H1 (cell line): ENCODE data around the gene USHBP1.

ENCODE experiments used
- BCL11A ChIP-seq, 2 experiments: IDR thresholded peaks; one replicate each; pipeline ENCODE4 v1.6.1; 2011; ENCODE audit warnings: low read depth in 2 of 2, low read length in 2 of 2, mild to moderate bottlenecking in 2 of 2
- CEBPB ChIP-seq: IDR thresholded peaks from 2 replicates; pipeline ENCODE4 v1.6.1; 2012; ENCODE audit warnings: low read depth, low read length
- EP300 ChIP-seq, 2 experiments: IDR thresholded peaks; 1 replicate in 1 of 2; 2 replicates in 1 of 2; pipeline ENCODE4 v1.6.1; 2011 to 2012; ENCODE audit warnings: low read depth in 2 of 2, low read length in 2 of 2, mild to moderate bottlenecking in 2 of 2, borderline replicate concordance in 1 of 2, inconsistent platforms in 1 of 2, moderate library complexity in 1 of 2
- POLR2A ChIP-seq, 2 experiments: IDR thresholded peaks; 1 replicate in 1 of 2; 2 replicates in 1 of 2; pipeline ENCODE4 v1.6.1; 2011; ENCODE audit warnings: low read depth in 2 of 2, low read length in 2 of 2, mild to moderate bottlenecking in 2 of 2; ENCODE audit errors: control extremely low read depth in 1 of 2
- RXRA ChIP-seq: IDR thresholded peaks from 2 replicates; pipeline ENCODE4 v1.6.1; 2011; ENCODE audit warnings: low read depth, mild to moderate bottlenecking, low read length, moderate library complexity; ENCODE audit not compliant: insufficient read depth
- TCF12 ChIP-seq: IDR thresholded peaks from 2 replicates; pipeline ENCODE4 v1.6.1; 2011; ENCODE audit warnings: low read depth, mild to moderate bottlenecking, low read length
- ZNF274 ChIP-seq: IDR thresholded peaks from 2 replicates; pipeline ENCODE4 v1.7.0; 2012; ENCODE audit warnings: low read length, borderline replicate concordance; ENCODE audit errors: extremely low read depth
- TF ChIP-seq, protein P1 (sequence below): IDR thresholded peaks from 2 replicates; pipeline ENCODE4 v1.6.1; 2012; ENCODE audit warnings: inconsistent platforms
- TF ChIP-seq, protein P2 (sequence below), 3 experiments: IDR thresholded peaks; 1 replicate in 2 of 3; 2 replicates in 1 of 3; pipeline versions ENCODE4 v1.5.1 to v1.6.1; 2011; ENCODE audit warnings: low read length in 3 of 3, mild to moderate bottlenecking in 3 of 3, inconsistent platforms in 2 of 3, low read depth in 1 of 3, moderate library complexity in 1 of 3; ENCODE audit not compliant: insufficient read depth in 1 of 3; ENCODE audit errors: control extremely low read depth in 1 of 3
- TF ChIP-seq, protein P3 (sequence below): IDR thresholded peaks from 2 replicates; pipeline ENCODE4 v1.6.1; 2011; ENCODE audit warnings: low read length, improper control_type of control experiment

DNA sequence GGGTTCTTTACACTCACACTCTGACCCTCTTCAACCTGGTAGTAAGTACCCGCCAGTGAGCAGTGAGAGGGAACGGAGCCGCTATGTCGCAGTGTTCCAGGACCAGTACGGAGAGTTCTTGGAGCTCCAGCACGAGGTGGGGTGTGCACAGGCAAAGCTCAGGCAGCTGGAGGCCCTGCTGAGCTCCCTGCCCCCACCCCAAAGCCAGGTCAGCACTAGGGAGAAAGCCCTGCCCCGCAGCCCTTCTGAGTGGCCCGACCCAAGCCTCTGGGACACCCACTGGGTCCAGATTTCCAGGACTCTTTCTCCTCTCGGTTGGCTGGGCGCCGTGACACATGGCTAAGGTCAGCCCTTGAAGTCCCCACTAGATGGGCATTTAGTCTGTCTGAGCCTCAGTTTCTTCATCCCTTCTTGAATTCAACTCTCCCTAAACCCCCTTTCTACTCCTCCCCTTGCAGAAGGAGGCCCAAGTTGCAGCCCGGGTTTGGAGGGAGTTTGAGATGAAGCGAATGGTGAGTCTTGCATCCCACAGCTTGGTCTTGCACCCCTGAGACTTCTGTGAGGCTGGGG lies 36.7 kb downstream of the USHBP1 start:
- TF ChIP-seq, protein P1, sequence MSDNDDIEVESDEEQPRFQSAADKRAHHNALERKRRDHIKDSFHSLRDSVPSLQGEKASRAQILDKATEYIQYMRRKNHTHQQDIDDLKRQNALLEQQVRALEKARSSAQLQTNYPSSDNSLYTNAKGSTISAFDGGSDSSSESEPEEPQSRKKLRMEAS, result no peak
- TF ChIP-seq ZNF274 (no peak), POLR2A (IDR thresholded peaks at IDR 0.05; ENCODE audit: control extremely low read depth in 1 of 2, low read depth in 2 of 2, low read length in 2 of 2) (no peak), BCL11A (IDR thresholded peaks at IDR 0.05; ENCODE audit: low read depth in 2 of 2, low read length in 2 of 2) (no peak), RXRA (no peak), TCF12 (no peak), CEBPB (no peak), EP300 (IDR thresholded peaks at IDR 0.05; ENCODE audit: borderline replicate concordance in 1 of 2, low read depth in 2 of 2, low read length in 2 of 2) (no peak)
- TF ChIP-seq, protein P2, sequence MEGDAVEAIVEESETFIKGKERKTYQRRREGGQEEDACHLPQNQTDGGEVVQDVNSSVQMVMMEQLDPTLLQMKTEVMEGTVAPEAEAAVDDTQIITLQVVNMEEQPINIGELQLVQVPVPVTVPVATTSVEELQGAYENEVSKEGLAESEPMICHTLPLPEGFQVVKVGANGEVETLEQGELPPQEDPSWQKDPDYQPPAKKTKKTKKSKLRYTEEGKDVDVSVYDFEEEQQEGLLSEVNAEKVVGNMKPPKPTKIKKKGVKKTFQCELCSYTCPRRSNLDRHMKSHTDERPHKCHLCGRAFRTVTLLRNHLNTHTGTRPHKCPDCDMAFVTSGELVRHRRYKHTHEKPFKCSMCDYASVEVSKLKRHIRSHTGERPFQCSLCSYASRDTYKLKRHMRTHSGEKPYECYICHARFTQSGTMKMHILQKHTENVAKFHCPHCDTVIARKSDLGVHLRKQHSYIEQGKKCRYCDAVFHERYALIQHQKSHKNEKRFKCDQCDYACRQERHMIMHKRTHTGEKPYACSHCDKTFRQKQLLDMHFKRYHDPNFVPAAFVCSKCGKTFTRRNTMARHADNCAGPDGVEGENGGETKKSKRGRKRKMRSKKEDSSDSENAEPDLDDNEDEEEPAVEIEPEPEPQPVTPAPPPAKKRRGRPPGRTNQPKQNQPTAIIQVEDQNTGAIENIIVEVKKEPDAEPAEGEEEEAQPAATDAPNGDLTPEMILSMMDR (IDR thresholded peaks at IDR 0.05; ENCODE audit: control extremely low read depth in 1 of 3, insufficient read depth in 1 of 3, low read depth in 1 of 3, low read length in 3 of 3), result no peak
- TF ChIP-seq, protein P3, sequence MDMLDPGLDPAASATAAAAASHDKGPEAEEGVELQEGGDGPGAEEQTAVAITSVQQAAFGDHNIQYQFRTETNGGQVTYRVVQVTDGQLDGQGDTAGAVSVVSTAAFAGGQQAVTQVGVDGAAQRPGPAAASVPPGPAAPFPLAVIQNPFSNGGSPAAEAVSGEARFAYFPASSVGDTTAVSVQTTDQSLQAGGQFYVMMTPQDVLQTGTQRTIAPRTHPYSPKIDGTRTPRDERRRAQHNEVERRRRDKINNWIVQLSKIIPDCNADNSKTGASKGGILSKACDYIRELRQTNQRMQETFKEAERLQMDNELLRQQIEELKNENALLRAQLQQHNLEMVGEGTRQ, result no peak
